ENCODE data around the gene ATF4. TPM values are rescaled to one million over a fixed set of nuclear protein-coding genes. Genes with fewer than 3 reads are reported as not detected.

The ATF4 gene
- total and polyA plus RNA-seq, 2 of the 13 experiments (the other 11 are each of a cell fraction or from before 2014, with no cell fraction given) = 486 to 1,297 TPM

GRCh38 chr22:39522567-39523300, 2.4 kb downstream of the ATF4 start (continued):
- TF ChIP-seq DMTF1 (CRISPR knock-in tag; IDR thresholded peaks at IDR 0.05) = 0 out of 2 replicates have a peak, but pooled peaks have one; percentile 22
- TF ChIP-seq ZBTB3 (CRISPR knock-in tag; IDR thresholded peaks at IDR 0.05; ENCODE audit: borderline replicate concordance, low read depth) = 0 out of 2 replicates have a peak, but pooled peaks have one; percentile 9
- no peak for TF ChIP-seq ZFP37 (CRISPR knock-in tag; IDR thresholded peaks at IDR 0.05; ENCODE audit: borderline replicate concordance)
- 0 out of 2 replicates have a peak, but pooled peaks have one; percentile 18 for TF ChIP-seq KDM4B (CRISPR knock-in tag; IDR thresholded peaks at IDR 0.05)
- 0 out of 2 replicates have a peak, but pooled peaks have one; percentile 45 for TF ChIP-seq ZNF878 (CRISPR knock-in tag; IDR thresholded peaks at IDR 0.05)
- TF ChIP-seq MXD4 (CRISPR knock-in tag; IDR thresholded peaks at IDR 0.05) = no peak
- no peak for TF ChIP-seq ATF7 (IDR thresholded peaks at IDR 0.05)
- no peak for TF ChIP-seq ATF7 (CRISPR knock-in tag; IDR thresholded peaks at IDR 0.05)
- TF ChIP-seq NFIC (IDR thresholded peaks at IDR 0.05; ENCODE audit: low read length) = peak; percentile 39; the same call in 1 of the 2 replicates
- TF ChIP-seq ETV6 (CRISPR knock-in tag; conservative IDR thresholded peaks at IDR 0.05) = 0 out of 2 replicates have a peak, but pooled peaks have one; percentile 32
- TF ChIP-seq ZKSCAN1 (IDR thresholded peaks at IDR 0.05; ENCODE audit: low read length) = no peak
- TF ChIP-seq BRF2 (CRISPR knock-in tag; IDR thresholded peaks at IDR 0.05) = 0 out of 2 replicates have a peak, but pooled peaks have one; percentile 19
- no peak for TF ChIP-seq ZNF235 (CRISPR knock-in tag; IDR thresholded peaks at IDR 0.05; ENCODE audit: borderline replicate concordance)
- TF ChIP-seq TFAP4 (IDR thresholded peaks at IDR 0.05; ENCODE audit: borderline replicate concordance, low read depth) = peak; percentile 53; the same call in 1 of the 2 replicates
- peak; percentile 54; the same call in 1 of the 2 replicates for TF ChIP-seq POLR2AphosphoS5 (IDR thresholded peaks at IDR 0.05; ENCODE audit: low read depth, low read length)
- TF ChIP-seq NRL (CRISPR knock-in tag; IDR thresholded peaks at IDR 0.05; ENCODE audit: borderline replicate concordance) = no peak
- 0 out of 2 replicates have a peak, but pooled peaks have one; percentile 94 for TF ChIP-seq ZC3H13 (CRISPR knock-in tag; IDR thresholded peaks at IDR 0.05)
- peak; percentile 47; the same call in 1 of the 2 replicates for TF ChIP-seq ZSCAN21 (CRISPR knock-in tag; IDR thresholded peaks at IDR 0.05; ENCODE audit: borderline replicate concordance)
- peak; percentile 44; the same call in 1 of the 2 replicates for TF ChIP-seq RAD21 (CRISPR knock-in tag; IDR thresholded peaks at IDR 0.05)
- peak; percentile 34 for TF ChIP-seq HNRNPH1 (optimal IDR thresholded peaks at IDR 0.05; ENCODE audit: low read depth, low read length)
- peak; percentile 10; the same call in 1 of the 2 replicates for TF ChIP-seq ZNF770 (CRISPR knock-in tag; IDR thresholded peaks at IDR 0.05)
- no peak for TF ChIP-seq SOX13 (IDR thresholded peaks at IDR 0.05)
- peak; percentile 3 to 86; a peak in 1 of 4 replicates for TF ChIP-seq SOX13 (CRISPR knock-in tag; conservative IDR thresholded peaks at IDR 0.05 in 1 of 2, IDR thresholded peaks at IDR 0.05 in 1 of 2)
- TF ChIP-seq ZNF253 (CRISPR knock-in tag; IDR thresholded peaks at IDR 0.05; ENCODE audit: borderline replicate concordance) = no peak

Data from HepG2 (cell line).